Measurements from ENCODE around the gene RNF167. TPM values are rescaled to one million over a fixed set of nuclear protein-coding genes. Genes with fewer than 3 reads are reported as not detected.
A peak's percentile ranks its signal among the peaks of the same experiment; 100 is the strongest.

The RNF167 gene
- total and polyA plus RNA-seq, 2 of the 13 experiments (the other 11 are each of a cell fraction or from before 2014, with no cell fraction given), result 44.1 to 45.4 TPM

DNA sequence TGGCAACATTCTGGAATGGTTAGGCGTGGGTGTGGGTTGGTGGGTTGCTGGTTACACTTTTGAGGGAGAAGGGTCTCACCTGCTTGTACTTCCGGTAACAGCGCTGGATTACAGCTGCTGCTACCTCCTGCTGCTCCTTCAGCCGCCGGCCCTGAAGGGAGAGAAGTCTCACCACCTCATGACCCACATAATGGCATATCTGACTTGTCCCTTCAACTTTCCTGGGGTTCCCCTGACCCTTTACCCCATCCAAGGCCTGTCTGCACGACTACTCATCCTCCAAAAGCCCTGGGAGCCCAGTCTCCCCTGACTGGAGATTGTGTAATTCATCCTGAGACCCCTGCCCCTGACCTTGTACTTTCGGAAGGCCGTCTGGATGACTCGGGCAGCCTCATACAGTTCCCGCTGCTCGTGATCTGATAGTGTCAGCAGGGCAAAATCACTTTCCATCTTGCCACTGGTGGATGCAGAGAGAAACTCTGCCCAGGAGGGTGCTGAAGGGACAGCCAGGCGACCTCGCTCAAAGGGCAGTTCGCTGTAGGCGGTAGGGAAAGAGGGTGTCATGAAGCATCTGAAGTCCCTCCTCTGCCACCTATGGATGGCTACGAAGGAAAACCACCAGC is 29.6 kb downstream of the RNF167 start (continued):
- TF ChIP-seq, protein P1, sequence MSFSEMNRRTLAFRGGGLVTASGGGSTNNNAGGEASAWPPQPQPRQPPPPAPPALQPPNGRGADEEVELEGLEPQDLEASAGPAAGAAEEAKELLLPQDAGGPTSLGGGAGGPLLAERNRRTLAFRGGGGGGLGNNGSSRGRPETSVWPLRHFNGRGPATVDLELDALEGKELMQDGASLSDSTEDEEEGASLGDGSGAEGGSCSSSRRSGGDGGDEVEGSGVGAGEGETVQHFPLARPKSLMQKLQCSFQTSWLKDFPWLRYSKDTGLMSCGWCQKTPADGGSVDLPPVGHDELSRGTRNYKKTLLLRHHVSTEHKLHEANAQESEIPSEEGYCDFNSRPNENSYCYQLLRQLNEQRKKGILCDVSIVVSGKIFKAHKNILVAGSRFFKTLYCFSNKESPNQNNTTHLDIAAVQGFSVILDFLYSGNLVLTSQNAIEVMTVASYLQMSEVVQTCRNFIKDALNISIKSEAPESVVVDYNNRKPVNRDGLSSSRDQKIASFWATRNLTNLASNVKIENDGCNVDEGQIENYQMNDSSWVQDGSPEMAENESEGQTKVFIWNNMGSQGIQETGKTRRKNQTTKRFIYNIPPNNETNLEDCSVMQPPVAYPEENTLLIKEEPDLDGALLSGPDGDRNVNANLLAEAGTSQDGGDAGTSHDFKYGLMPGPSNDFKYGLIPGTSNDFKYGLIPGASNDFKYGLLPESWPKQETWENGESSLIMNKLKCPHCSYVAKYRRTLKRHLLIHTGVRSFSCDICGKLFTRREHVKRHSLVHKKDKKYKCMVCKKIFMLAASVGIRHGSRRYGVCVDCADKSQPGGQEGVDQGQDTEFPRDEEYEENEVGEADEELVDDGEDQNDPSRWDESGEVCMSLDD (CRISPR knock-in tag; IDR thresholded peaks at IDR 0.05; ENCODE audit: borderline replicate concordance), result no peak
- TF ChIP-seq ZNF629 (CRISPR knock-in tag; conservative IDR thresholded peaks at IDR 0.05) (peak; percentile 38; the same call in 1 of the 2 replicates), GATA4 (IDR thresholded peaks at IDR 0.05; ENCODE audit: borderline replicate concordance, low read depth) (no peak), GATAD2A (CRISPR knock-in tag; IDR thresholded peaks at IDR 0.05) (0 out of 2 replicates have a peak, but pooled peaks have one; percentile 33), EED (CRISPR knock-in tag; IDR thresholded peaks at IDR 0.05) (0 out of 2 replicates have a peak, but pooled peaks have one; percentile 35), ZNF7 (CRISPR knock-in tag; IDR thresholded peaks at IDR 0.05) (no peak), ZNF619 (CRISPR knock-in tag; IDR thresholded peaks at IDR 0.05) (no peak), ZIK1 (CRISPR knock-in tag; IDR thresholded peaks at IDR 0.05; ENCODE audit: borderline replicate concordance, low read depth) (no peak), POLR2AphosphoS5 (IDR thresholded peaks at IDR 0.05; ENCODE audit: low read depth, low read length) (peak; percentile 42; the same call in 1 of the 2 replicates), DR1 (CRISPR knock-in tag; IDR thresholded peaks at IDR 0.05) (no peak), ZNF713 (CRISPR knock-in tag; IDR thresholded peaks at IDR 0.05) (no peak), RXRB (CRISPR knock-in tag; IDR thresholded peaks at IDR 0.05; ENCODE audit: borderline replicate concordance) (peak; percentile 29; the same call in 1 of the 2 replicates), HDAC2 (CRISPR knock-in tag; IDR thresholded peaks at IDR 0.05) (0 out of 2 replicates have a peak, but pooled peaks have one; percentile 12), ATF7-NPFF (CRISPR knock-in tag; IDR thresholded peaks at IDR 0.05; ENCODE audit: low read depth) (no peak), DPF2 (CRISPR knock-in tag; IDR thresholded peaks at IDR 0.05; ENCODE audit: borderline replicate concordance, low read depth) (no peak), RBFOX2 (IDR thresholded peaks at IDR 0.05; ENCODE audit: low read depth, low read length) (no peak), ZSCAN21 (CRISPR knock-in tag; IDR thresholded peaks at IDR 0.05; ENCODE audit: borderline replicate concordance) (peak; percentile 37; the same call in 1 of the 2 replicates), HOXA7 (CRISPR knock-in tag; IDR thresholded peaks at IDR 0.05) (no peak), MED1 (CRISPR knock-in tag; IDR thresholded peaks at IDR 0.05) (0 out of 2 replicates have a peak, but pooled peaks have one; percentile 28), ZNF143 (CRISPR knock-in tag; IDR thresholded peaks at IDR 0.05) (0 out of 2 replicates have a peak, but pooled peaks have one; percentile 30), MIER2 (CRISPR knock-in tag; IDR thresholded peaks at IDR 0.05) (peak; percentile 84), FOXJ3 (CRISPR knock-in tag; IDR thresholded peaks at IDR 0.05; ENCODE audit: borderline replicate concordance) (0 out of 2 replicates have a peak, but pooled peaks have one; percentile 26)
- TF ChIP-seq, protein P2, sequence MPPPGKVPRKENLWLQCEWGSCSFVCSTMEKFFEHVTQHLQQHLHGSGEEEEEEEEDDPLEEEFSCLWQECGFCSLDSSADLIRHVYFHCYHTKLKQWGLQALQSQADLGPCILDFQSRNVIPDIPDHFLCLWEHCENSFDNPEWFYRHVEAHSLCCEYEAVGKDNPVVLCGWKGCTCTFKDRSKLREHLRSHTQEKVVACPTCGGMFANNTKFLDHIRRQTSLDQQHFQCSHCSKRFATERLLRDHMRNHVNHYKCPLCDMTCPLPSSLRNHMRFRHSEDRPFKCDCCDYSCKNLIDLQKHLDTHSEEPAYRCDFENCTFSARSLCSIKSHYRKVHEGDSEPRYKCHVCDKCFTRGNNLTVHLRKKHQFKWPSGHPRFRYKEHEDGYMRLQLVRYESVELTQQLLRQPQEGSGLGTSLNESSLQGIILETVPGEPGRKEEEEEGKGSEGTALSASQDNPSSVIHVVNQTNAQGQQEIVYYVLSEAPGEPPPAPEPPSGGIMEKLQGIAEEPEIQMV (CRISPR knock-in tag; IDR thresholded peaks at IDR 0.05; ENCODE audit: low read depth), result no peak
- TF ChIP-seq, protein P3, sequence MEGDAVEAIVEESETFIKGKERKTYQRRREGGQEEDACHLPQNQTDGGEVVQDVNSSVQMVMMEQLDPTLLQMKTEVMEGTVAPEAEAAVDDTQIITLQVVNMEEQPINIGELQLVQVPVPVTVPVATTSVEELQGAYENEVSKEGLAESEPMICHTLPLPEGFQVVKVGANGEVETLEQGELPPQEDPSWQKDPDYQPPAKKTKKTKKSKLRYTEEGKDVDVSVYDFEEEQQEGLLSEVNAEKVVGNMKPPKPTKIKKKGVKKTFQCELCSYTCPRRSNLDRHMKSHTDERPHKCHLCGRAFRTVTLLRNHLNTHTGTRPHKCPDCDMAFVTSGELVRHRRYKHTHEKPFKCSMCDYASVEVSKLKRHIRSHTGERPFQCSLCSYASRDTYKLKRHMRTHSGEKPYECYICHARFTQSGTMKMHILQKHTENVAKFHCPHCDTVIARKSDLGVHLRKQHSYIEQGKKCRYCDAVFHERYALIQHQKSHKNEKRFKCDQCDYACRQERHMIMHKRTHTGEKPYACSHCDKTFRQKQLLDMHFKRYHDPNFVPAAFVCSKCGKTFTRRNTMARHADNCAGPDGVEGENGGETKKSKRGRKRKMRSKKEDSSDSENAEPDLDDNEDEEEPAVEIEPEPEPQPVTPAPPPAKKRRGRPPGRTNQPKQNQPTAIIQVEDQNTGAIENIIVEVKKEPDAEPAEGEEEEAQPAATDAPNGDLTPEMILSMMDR (CRISPR knock-in tag; IDR thresholded peaks at IDR 0.05), result peak; percentile 45
- TF ChIP-seq, protein P4, sequence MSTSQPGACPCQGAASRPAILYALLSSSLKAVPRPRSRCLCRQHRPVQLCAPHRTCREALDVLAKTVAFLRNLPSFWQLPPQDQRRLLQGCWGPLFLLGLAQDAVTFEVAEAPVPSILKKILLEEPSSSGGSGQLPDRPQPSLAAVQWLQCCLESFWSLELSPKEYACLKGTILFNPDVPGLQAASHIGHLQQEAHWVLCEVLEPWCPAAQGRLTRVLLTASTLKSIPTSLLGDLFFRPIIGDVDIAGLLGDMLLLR (CRISPR knock-in tag; IDR thresholded peaks at IDR 0.05), result no peak

Measured in HepG2 (cell line).